Nucleus accumbens (tissue), 56 donors: ENCODE measurements around the gene ITIH1.
A peak's percentile ranks its signal among the peaks of the same experiment; 100 is the strongest.

Source experiments
- DNase-seq, 56 donors: peaks; one replicate each; lab custom pipeline; 2025; lab: John Stamatoyannopoulos, UW

Gene ITIH1

DNA sequence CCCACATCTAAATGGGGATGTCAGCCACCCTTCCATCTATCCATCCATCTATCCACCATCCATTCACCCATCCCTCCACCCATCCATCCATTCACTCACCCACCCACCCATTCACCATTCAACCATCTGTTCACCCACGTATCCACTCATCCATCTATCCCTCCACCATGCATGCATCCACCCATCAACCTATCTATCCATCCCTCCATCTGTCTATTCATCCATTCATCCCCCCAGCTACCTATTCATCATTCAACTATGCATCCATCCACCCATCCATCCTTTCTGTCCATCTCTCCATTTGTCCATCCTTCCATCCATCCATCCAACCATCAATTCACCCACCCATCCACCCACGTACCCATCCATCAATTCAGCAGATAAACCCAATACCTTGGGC lies 31.8 kb downstream of the ITIH1 start:
- DNase-seq: no peak

DNA sequence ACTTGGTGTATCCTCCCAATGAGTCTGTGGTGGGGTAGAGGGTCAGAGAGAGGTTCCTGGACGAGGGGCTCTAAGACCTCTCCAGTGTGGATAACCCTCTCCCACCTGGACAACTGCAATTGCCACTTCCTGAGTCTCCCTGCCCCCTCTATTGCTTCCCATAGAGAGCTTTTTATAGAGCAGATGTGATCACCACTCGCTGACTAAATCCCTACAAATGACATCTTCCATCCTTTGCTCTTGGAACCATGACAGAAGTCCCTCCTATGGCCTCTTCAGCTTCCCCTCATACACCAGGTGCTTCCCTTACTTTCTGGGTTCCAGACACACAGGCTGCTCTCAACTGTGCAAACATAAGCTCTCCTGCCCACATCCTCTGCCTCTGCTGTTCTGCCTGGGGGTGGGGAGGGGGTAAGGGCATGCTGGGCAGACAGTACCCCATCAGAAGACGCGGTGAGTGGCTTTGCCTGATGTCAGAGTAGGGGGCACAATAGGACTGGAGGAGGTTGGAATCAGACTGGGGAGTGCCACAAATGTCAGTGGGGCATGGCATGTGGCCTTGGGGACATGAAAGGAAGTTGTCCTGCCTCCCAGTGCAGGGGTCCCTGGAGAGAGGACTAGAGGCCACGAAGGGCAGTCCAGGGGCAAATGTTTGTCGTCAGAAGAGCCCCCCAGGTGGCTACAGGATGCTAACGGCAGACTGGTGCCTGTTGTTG lies 32.4 kb downstream of the ITIH1 start:
- no peak for DNase-seq

DNA sequence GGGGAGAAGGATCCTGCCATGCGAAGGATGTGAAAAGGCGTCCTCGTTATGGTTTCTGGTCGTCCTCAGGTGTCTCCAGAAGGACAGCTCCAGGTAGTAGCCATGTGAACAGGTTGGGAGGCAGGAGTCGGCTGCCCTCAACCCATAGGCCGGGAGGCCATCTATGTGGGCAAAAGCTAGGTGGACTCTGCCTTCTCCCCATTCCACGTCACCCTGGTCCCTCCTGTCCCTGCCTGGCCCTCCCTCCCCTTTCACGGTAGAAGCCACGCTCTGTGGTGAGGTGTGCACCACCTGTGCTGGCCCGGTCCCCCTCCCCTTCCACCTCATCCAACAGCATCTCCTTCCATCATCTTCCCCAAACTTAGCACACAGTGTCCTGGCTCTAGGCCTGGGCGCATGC lies 33.5 kb downstream of the ITIH1 start:
- no peak for DNase-seq

DNA sequence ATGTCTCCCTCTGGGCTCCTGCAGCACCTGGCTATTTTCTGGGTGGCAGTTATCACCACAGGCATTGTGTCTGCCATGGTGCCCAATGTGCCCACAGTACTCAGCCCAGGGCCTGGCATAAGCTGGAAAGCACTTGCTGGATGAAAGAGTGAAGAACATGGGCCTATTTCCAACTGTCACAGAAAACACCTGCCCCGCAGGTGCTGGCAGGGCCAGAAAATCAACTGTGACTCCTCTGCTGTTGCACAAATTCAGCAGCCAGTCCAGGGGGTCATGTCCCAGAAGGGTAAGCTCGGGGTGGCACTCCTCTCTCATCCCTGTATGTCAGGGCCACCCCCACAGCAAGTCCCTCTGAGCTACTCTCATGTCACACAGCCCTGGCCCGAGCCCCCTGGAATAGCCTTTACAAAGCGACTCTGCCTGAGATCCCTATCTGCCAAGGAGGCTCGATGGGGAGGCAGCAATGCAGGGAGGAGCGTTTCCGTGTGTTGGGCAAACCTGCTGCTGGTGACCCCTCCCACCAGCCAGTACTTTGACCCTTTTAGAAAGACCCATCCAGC lies 34.1 kb downstream of the ITIH1 start:
- no peak for DNase-seq

DNA sequence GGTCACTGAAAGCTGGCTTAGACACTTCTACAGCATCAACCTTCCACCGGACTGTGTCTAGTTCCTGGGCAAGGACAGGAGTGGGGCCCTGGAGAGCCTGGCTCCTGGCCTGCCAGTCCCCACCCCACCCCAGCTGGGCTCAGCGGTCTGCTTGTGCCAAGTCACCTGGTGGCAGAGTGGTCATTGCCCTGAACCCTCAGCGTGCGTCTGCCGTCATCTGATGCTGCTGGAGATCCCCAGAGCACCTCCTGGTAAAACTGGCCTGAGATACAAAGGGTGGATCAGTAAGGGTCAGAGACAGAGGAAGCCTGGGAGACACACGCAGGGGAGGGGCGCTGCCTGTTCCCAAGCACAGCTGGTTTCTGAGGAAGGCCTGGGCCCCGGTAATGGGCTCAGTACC lies 36.4 kb downstream of the ITIH1 start:
- no peak for DNase-seq

DNA sequence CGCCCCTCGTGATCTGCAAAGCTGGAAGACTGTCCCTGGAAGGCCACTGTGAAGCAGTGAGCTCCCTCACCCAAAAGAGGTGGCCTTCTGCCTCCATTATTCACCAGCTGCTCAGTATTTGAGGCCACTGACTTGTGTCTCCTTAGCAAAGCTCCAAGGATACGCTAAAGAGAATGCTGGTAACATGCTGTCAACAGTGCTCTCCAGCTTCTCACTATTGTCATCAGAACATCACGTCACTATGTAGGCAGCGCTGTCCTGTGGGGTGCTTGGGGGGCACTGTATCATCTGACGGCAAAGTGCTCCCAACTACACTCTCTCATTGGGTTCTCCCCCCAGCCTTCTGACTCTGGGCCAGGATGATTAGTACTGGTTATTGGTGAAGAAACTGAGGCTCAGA lies 38.8 kb downstream of the ITIH1 start:
- DNase-seq: no peak

DNA sequence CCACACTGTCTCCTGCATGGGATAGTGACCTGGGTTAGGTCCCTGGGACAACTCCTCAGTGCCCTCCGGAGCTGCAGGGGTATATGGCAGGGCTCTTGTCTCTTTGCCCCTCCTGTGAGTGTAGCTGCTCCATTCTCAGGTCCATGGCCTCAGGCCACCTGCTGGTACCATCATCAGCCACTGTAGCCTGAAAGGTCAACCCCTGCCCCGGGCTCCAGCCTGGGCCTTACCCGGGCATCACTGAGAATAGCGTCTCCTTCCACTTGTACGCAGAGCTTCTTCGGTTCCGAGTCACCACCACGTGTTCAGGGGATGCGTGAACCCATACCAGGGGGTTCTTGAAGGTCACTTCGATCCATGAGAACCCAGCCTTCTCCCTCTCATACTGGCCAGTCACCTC lies 39.3 kb downstream of the ITIH1 start:
- DNase-seq: no peak

DNA sequence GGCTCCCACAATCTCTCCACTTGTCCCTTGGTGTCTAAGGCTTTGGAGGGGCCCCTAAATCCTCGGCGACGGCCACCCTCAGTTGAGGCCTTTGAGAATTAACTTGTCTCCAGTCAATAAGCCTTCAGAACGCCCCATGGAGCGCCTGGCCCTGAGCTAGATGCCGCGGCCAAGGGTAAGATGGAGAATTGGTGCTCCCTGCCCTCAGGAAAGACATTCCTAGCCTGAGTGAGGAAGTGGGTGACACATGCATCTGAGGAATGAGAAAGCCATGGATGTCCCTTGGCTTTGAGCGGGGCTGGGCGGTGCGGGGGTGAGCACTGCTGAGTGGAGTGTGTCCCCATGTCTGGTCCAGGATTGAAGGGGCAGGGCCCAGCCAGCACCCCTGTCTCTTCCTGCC lies 39.8 kb downstream of the ITIH1 start:
- no peak for DNase-seq

DNA sequence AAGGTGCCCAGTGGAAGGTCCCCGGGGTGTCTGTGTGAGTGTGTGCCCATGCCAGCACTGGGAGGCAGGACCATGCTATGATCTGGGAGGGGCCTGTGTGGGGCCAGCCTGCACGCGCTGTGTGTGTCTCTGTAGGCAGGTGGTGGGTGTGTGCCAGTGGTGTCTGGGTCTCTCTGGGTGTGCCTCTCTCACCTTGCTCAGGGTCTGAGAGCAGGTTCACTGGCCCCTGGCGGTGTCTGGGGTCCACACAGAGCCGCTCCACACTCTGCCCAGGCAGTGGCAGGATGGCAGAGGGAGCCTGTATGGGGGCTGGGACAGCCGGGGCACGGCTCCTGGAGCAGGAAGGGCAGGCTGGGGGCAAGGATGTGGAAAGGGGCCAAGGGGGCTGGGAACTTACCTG lies 40.5 kb downstream of the ITIH1 start:
- DNase-seq: no peak

DNA sequence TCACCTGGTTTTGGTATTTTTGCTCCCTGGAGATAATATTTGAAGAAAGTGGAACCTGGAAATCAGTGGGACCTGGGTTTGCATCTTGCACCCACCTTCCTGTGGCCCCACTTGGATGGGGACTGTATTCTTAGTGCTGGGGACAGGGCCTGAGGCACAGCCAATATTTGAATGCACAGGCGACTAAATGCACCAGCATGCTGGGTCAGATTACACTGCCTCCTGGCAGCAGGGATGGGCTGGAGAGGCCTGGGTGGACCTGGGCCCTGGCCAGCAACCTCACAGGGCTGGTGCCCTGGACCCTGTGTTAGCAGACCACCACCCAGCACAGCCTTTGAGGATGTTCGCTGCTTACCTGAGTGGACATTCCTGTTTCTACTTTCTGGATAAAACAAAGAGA lies 42.5 kb downstream of the ITIH1 start:
- DNase-seq: no peak

DNA sequence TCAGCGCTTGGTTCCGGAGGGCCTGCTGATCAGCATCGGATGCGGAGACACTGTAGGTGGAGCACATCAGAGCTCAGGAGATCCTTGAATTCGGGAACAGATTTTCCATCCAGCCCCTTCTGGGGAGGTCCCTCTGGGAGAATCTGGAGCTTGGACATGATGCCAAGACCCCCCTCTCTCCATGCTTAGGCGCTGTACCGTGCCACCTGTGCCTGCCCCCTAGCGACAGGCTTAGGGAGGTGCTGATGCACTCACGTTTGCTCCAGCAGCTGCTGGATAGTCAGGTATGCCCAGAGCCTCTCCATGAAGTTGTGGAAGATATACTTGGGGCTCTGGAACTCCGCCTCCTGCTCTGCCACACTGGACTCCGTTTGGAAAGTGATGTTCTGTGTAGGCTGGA lies 43.3 kb downstream of the ITIH1 start:
- DNase-seq: no peak

DNA sequence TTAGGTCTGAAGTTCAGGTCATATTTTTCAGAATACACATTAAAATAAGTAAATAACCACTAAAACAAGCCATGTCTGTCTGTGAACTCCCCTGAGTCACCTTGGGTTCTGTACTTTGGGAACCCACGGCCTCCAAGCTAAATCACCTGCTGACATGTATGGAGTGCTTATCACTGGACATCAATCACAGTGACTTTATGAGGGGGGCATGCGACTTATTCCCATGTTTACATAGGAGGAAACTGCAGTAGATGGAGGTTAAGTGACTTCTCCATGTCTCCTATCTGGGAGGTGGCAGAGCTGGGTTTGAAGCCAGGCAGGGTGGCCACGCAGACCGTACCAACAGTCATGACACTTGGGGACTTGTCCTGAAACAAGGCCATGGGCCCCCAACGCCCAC lies 45.0 kb downstream of the ITIH1 start:
- DNase-seq: no peak

DNA sequence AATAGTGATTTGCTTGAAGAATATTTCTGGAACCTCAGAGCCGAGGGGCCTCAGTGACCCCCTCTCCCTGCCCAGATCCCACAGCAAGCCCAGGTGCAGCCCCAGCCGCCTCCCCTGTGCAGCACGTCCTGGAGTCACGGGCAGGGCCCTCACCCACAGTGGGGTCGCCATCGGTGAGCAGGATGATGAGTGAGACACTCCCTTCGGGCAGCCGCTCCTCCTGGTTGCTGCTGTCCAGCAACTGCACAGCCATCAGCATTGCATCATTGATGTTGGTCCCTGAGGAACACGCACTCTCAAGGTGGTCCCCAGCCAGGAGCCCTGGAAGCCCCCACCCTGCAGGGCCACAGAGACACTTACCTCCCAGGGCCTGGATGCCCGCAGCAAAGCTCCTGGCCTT lies 46.6 kb downstream of the ITIH1 start:
- no peak for DNase-seq

DNA sequence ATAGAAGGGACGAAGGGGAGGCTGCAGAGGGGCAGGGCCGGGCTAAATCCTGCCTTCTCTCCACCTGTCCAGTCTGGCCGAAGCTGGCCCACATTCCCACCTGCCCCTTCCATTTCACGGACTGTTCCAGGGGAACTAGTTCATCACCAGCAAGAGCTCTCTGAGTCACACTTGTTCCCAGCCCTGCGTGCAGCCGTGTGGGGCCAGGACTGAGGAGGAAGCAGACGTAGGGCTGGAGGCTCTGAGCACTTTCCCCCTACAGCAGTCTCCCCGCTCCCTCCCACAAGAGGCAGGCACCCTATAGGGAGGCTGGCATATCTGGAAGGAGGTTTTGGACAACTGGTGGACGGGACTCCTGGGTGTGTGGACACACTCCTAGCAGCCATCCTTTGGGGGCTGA lies 50.0 kb downstream of the ITIH1 start:
- no peak for DNase-seq

DNA sequence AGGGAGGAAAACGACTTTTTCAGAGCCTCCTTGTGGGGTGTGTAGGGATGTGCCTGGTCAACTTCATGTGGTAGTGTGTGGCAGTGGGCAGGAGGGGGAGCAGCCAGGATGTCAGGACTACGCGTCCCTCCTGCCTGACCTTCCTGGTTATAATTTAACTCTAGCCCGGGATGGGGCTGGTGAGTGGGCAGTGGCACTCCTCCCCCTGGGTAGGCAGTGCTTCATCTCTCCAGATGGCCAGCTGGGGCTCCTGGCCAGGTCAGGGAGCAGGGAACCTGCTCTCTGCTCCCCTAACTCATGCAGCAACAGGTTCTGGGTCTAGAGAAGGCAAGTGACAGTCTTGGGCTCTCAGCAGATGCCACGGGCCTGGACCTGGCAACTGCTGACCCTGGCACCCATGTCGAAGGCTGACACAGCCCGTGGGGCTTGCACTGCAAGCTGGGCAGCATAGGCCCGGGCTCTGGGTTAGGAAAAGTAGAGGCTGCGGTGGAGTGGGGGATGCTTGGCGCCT lies 50.5 kb downstream of the ITIH1 start:
- DNase-seq: no peak

DNA sequence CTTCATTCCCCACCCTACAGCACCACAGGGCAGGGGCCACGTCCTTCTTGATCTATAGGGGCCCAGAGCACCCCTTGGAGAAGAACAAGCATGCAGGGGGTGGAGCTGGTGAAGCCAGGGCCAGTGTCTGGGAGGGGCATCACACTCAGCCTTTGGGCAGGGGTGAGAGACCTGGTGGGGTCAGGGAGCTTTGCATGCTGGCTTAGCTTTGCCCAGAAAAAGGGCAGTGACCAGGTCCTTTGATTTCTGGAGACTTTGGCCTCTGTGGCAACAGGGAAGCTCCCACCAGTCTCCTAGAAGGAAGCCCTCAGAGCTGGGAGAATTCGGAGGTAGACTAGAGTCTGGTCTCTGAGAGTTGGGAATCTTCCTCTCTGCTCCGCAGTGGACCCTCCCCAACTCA lies 52.1 kb downstream of the ITIH1 start:
- DNase-seq: no peak

DNA sequence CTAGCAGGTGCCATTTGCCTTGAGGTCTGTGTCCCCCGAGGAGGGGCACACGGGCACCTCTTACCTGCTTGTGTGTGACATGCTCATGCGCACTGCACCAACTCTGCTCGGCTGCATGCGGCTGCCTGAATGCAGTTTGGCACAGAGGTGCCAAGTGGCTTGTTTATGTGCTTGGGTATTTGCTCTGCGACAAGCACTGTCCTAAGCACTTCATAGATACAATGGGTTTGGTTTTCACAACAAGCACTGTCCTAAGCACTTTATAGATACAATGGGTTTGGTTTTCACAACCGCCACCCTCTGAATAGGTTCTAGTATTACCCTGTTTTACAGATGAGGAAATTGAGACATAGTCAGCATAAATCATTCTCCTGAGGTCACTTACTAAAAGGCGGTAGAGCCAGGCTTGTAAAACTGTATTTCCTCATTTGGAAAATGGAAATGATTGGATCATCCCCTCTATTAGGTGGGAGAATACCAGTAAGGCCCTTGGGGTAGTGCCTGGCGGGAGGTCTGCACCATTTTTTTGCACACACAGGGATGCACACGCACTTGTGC lies 52.6 kb downstream of the ITIH1 start:
- no peak for DNase-seq

DNA sequence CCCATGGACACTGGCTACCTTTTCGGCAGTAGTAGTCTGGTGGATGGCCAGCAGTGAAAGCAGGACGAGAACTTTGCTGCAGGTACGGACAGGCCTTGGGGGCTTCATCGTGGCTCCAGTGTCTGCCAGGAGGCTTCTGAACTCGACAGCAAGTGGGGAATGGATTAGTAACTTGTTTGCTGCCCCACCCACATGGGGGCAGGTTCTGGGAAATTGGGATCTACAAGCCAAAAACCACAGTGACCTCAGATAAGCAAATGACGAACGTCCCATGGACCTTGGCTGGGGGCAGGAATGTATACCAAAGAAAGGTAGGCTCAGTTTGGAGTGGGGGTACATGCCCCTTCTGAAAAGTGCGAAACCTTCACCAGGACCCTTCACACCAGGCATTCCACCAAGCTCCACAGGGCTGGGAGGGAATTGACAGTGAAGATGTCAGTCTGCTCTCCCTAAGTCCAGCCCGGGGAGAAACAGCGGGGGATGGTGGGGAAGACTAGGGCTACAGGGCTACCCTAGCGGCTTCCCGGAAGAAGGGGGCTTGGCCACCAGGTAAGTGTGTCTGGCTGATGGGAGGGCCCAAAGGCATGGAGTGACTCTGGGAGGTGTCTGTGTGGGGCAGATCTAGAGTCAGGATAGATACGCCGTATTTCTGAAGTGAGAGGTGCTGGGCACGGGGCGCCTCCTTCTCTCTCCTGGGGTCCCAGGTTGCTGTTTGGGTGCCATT lies 53.3 kb downstream of the ITIH1 start, which contains the start of gene ITIH4:
ITIH4 (minus strand) TSS at position 138 of the 724 bp plus-strand sequence; CDS start at position 108, 30 bp downstream.
- DNase-seq: no peak

DNA sequence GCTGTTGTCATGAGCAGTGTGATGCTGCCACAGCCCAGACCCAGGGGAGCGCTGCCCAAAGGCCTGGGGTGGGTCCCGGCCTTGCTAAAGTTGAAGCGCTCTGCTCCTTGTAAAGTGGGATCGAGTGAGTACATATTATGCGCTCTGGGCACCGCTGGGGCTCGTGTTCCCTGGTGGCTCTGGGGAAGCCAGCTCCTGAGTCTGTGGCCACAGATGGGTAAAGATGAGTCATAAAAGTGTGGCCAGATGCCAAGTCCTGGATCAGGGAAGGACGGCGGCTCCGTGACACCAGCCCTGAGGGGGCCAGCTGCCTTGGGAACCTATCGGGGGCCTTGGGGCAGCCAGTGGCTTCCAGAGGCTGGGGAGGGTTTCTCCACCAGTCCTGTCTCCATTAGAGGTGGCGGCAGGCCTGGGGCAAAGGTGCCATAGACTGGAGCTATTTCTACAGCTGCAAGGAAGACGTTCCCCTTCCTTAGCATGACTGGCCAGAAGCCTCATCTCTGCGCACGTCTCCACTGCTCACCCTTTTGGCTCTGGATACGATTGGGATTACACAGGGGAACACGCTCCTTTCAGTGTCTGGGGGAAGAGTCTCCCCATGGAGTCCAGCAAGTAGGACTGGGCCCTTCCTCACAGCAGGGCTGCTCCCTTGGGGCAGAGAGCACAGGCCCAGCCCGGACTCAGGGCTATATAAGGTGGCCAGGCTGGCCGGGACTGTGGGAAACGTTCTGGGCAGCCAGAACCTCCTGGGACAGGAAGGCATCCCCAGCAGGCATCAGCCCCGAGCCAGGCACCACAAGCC lies 54.3 kb downstream of the ITIH1 start:
- peak in 3 of 56 donors; percentile 7 to 48 (median 8) for DNase-seq

DNA sequence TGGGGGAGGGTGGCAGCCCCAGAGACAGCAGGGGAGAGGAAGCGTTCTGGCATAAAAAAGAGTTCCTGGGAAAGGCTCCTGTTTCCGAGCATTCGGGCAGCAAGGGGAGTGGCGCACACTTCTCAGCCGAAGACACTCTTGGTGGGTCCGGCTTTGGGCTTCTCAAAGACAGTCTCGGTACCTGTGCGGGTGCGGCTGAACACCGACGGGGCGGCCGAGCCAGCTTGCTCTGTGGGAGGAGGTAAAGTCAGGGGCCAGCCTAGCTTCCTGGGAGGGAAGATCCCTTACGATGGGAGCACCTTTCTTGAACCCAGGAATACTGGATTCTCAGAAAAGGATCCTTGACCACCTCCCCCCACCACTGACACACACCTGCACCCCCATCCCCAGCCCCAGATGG lies 55.8 kb downstream of the ITIH1 start:
- no peak for DNase-seq
